Epithelial cell of esophagus (primary cell): ENCODE data around the gene WTIP.
"Not testable (repeated sequence)": the region's sequence is repeated elsewhere in the genome, so short reads cannot be mapped to it uniquely, and the experiment has no call there.

Source experiments
- DNase-seq: peaks from one replicate; pipeline ENCODE4 v3.0.0; 2010; ENCODE audit warnings: low read depth
- H3K4me3 ChIP-seq: 2 replicates; pipeline ENCODE4 v1.5.1; 2011; ENCODE audit warnings: mild to moderate bottlenecking, low read length, control low read depth
- CTCF ChIP-seq: IDR thresholded peaks from 2 replicates; pipeline ENCODE4 v1.5.1; 2011; ENCODE audit warnings: low read depth, mild to moderate bottlenecking, low read length, control low read depth, inconsistent platforms; ENCODE audit not compliant: insufficient read depth; ENCODE audit errors: missing control alignments

Gene WTIP

GRCh38 chr19:34457446-34457845 lies 24.1 kb upstream of the WTIP start:
- DNase-seq: no peak
- TF ChIP-seq CTCF: no peak
- H3K4me3 ChIP-seq: no peak overlapping the region

- no peak overlapping the region for H3K4me3 ChIP-seq
- no peak for TF ChIP-seq CTCF
- DNase-seq: no peak
Observed at GRCh38 chr19:34458677-34459076, 22.9 kb upstream of the WTIP start.

GRCh38 chr19:34459614-34460013 lies 21.9 kb upstream of the WTIP start:
- TF ChIP-seq CTCF: no peak

GRCh38 chr19:34461375-34462100 lies 20.0 kb upstream of the WTIP start:
- TF ChIP-seq CTCF: no peak
- no peak overlapping the region for H3K4me3 ChIP-seq
- no peak for DNase-seq

More at GRCh38 chr19:34459614-34460013, 21.9 kb upstream of the WTIP start:
- peak; percentile 31 for DNase-seq
- no peak overlapping the region for H3K4me3 ChIP-seq

- H3K4me3 ChIP-seq, DNase-seq: not testable (repeated sequence)
Observed at GRCh38 chr19:34464785-34465184, 16.8 kb upstream of the WTIP start.

GRCh38 chr19:34468409-34468808 lies 13.1 kb upstream of the WTIP start:
- TF ChIP-seq CTCF: no peak
- no peak overlapping the region for H3K4me3 ChIP-seq
- no peak for DNase-seq

- H3K4me3 ChIP-seq, DNase-seq: not testable (repeated sequence)
Observed at GRCh38 chr19:34469026-34469425, 12.5 kb upstream of the WTIP start.

GRCh38 chr19:34471906-34472700 lies 9.5 kb upstream of the WTIP start:
- no peak overlapping the region for H3K4me3 ChIP-seq
- TF ChIP-seq CTCF: no peak
- DNase-seq: no peak
